ENCODE measurements around the gene ERG.

Gene ERG

DNA sequence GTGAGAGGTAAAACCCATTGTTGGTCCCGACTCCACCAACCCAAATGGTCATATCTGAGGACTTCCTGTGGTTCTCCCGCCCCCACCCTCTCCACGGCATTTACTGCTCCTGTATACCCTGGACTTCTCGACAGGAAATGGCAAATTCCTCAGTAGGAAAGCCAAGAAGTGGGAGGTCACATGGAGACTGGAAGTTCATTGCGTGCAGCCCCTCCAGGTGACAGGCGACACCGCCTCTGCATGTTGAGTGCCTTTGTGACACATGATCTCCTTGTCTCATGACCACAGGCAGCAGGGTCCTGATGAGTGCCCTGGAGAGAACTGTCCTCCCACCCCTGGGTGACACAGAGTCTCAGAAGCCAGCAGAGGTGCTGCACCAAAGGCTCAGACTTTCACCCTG is 24.2 kb downstream of the ERG start:
- no peak for DNase-seq (ENCODE audit: low spot score)

DNA sequence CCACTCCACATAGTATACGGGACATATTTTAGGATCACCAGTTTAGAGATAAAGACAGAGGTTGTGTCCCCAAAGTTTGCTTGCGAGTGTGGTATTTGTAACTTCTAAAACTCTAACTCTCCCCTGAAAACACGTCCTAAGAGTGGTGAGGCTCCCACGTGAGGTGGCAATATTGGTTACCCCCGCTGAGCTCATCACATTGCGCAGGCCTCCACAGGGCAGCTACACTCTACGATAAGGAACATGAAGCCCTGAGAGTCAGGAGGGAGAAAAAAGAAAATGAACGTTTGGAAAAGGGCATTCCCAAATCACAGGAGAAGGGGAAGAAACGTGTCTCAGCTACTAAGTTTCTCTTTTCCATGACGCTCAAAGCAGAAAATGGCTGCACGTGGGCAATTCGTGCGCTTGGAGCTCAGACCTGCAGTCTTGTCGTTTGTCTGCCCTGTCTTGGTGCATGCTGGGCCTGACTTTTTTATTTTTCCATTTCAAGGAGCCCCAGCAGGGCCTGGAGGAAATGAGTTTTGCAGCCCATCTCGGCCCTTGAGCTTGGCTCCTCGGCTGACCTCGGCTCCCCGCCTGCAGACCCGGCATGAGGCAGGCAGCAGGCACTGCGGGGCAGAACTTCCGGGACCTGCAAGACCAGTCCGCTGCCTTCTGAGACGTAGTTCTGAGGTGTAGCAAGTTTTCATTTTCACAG is 25.7 kb downstream of the ERG start:
- no peak for DNase-seq (ENCODE audit: low spot score)

DNA sequence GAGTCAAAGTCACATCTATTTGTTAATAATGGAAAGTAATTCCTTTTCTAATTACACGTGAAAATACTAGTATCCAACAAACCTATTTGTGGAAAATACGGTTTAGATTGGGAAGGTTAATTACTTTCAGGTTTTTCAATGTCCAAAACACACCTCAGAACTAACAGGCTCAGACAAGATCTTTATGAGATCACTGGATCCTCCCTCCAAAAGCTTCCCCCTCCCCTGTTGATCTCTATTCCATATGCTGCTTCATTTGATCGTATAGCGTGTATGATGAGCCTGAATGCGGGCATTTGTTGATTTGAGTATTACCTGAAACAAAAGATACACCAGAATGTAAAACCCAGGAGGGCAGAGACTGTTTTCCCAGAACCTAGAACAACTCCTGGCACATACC is 26.5 kb downstream of the ERG start:
- no peak for DNase-seq (ENCODE audit: low spot score)

DNA sequence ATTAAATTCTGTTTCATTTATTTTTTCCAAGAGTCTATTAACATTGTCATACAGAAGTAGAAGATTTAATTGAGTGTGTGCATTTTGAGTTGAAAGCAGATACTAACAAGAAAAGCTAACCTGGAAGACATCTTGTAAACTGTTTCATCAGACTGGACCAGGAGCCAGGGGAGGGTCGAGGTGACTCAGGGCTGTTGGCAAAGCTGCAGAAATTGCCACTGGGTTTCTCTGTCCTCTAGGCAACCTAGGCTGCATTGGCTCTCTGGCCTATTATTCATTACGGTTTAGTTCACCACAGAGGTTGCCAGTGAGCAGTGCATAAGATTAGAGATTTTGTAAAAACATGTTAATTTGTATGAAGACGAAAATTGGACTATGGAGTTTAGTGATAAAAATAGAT is 27.5 kb downstream of the ERG start:
- no peak for DNase-seq (ENCODE audit: low spot score)

DNA sequence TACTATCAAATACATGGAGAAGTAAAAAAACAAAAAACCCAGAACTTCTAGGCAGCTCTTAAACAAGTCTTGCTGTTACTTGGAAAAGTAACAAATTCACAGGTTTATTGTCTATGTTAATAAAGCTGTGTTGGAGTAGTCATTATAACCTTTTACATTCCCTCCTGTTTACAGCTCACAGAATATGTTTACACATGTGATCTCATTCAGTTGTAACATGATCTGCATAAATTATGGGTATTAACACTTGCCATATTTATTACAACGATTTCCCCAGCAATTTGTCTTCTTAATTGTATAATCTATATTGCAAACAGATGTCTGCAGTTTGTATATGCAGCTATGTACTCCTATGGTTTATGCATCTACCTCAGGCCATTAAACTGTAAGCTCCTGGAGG is 28.6 kb downstream of the ERG start:
- no peak for DNase-seq (ENCODE audit: low spot score)

DNA sequence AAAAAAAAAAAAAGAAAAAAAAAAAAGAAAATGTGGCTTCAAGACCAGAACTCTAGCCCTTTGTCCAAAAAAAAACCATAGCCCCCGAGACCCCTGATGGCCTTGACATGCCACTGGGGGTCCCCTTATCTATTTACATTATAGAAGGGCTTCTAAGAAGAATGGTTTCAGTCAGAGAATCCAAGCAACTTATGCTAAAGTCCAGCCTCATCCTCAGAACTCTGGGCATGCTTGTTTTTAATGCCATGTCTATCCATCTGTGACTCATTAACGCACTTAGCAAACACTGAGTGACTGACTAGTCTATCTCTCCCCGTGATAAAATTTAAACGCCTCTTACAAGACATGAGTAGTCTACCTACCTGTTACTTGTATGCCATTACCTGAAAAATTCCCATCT is 29.3 kb downstream of the ERG start:
- no peak for DNase-seq (ENCODE audit: low spot score)

DNA sequence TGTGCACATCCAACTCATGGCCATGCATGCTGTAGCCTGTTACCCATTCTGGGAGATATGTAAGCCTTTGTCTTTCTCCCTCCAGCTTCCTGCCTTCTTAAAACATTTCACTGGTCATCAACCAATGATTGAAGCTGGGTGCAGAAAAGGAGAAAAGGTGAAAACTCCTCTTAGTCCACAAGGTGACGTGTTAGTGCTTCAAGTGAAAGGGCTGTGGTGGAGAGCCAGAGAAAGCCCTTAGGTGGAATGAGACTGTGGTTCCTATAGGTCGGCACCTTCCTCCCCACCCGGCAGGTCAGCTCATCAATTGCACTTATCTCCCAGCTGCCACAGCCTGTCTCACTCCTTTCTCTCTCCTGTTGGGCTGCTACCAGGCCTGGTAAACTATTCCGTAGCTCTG is 30.4 kb downstream of the ERG start:
- DNase-seq (ENCODE audit: low spot score), result no peak

DNA sequence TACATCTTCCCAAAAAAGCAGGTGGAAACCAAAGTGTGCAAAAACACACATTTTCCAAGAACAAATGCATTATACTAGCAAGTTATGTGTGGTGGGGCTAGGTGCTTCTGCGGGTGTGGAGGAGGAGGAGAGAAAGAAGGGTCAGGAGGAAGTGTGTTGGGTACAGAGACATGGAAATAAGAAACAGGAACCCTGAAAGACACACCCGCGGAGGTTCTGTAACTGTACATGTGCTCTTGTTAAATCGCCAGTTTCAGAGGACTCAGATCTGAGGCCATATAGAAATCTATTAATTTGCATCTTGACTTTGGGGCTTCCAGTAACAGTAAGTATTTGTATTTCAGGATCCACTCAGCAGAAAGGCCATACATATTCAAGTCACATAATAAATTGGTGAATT is 30.9 kb downstream of the ERG start:
- no peak for DNase-seq (ENCODE audit: low spot score)

DNA sequence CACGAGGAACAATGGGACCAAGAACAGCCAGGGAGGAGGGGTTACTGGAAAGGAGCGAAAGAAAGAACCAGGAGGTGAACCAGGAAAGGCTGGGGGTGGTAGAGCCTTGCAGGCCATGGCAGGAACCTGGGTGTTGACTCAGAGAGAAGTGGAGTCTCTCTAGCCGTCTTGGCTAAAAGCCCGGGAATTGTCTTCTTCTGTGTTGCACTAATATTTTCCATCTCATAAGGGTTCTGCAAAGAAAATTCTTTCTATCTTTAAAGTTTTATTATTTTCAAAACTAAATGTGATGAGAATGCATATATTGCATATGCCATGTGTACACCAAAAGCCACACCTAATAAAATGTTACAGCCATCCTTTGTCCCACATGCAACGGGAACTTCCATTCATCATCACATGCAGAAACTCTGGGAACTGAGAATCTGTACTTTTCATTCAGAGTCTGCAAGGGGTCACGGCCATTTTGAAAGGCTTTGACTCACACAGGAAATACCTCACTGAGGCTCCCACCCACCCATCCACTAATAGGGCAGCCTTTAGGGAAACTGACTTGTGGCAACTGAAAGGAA is 38.0 kb downstream of the ERG start:
- DNase-seq (ENCODE audit: low spot score), result no peak

DNA sequence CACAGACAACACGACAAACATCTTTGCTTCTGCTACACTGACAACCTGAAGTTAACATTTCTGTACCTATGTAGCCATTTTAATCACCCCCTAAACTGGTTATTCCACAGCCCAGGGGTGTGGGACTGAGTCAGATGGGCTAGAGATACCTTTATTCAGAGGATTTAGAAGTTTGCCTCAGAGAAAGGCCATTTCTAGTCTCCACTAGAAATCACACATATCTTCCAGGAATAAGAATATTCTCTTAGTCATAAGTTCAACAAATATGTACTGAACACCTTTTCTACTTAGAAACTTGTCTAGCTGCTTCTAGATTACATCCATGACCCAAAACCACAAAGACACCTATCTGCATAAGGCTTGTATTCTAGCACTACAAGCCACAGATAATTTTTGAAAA is 38.8 kb downstream of the ERG start:
- no peak for DNase-seq (ENCODE audit: low spot score)

DNA sequence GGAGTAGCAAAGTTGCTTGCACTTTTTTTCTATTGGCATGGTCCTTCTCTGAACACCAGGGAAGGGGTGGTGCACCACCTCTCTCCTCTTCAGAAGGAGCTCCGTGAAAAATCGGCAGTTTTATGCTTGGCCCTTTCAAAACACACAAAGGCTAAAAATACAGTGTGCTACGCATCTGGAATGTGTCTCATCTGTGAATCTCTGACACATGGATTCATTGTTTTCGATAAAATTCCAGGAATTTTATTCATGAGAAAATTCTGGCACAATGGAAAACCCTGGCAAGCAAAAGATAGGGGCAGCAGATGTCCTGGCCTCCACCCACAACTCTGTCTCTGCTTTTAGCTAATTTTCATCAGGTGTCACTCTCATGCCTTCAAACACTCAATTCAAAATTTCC is 42.9 kb downstream of the ERG start:
- DNase-seq (ENCODE audit: low spot score), result no peak

DNA sequence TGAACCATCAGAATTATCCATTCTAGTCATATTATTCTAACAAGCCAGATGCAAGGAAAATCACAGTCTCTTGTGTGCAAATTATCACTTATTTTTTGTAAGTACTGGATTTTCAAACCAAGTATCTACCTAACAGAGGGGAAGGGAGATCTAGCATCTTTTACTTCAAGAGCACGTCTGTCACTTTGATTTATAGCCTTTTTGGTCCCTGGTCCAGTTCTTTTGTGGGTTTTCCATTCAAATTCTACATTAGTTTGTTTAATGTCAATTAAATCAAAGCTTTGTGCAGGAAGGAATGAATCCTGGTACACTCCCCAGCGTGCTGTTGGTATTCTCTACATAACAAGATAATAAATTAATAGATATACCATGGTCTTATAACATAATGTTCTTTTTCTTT is 43.6 kb downstream of the ERG start:
- DNase-seq (ENCODE audit: low spot score), result no peak

DNA sequence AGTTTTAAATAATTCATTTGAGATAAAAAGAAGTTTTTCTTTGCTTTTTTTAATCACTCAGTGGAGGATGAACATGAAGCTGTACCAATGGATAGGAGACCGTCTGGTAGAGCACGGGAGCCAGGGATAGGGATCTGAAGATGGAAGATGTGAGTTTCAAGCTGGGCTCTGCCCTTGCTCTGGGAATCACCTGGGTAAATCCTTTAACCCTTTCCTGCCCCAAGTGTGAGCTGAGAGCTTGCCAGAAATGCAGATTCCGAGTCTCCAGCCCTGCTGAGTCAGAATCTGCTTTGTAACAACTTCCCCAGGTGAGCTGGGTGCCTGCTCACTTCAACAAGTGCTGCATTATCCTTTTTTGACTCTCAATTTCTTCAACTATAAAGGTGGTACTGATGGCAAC is 44.1 kb downstream of the ERG start:
- no peak for DNase-seq (ENCODE audit: low spot score)

DNA sequence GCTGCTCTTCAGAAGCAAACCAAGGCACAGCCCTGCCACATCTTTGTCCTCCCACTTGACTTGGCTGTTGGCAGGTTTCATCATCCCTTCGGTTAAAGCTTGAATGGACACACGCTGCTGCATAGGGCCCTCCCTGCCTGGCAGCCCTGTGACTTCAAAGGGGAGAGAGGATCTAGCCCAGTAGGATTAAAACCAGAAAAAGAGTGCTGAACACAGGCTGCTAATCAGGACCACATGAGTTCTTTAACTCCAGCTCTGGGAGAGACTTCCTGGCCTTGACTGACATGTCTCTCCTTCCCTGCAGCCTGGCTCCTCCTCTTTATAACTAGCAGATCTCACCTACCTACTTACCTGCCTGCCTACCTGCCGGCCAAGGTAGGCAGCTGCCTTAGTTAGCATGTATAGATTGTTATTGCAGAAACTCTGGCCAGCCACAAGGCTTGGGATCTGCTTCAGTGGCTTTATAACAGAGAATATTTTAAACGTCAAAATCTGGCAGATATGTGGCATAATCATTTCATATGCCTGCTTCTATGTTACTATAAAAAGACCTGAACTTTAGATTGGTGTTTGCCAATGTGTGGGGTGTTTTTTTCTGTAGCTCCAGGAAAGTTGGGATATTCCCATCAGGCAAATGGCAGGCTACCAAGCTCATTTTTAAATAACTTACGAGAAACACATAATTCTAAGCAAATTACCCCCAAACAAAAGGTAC is 49.4 kb downstream of the ERG start:
- no peak for DNase-seq (ENCODE audit: low spot score)

DNA sequence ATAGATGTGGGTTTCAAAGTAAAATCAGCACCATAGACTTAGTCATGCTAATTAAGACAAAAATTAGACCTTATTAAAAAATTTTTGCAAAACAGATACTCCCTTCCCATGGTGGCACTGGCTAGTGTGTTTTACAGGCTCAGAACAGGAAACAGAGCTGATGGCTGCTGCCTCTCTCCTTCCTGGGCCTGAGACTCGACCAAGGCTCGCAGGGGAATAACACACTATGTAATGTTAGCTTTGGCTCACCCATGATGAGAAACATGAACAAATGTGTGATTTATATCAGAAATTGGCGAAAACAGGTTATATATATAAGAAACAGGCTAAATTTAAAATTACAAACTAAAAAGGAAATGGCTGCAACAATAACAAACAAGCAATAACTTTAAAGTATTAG is 50.7 kb downstream of the ERG start:
- no peak for DNase-seq (ENCODE audit: low spot score)

DNA sequence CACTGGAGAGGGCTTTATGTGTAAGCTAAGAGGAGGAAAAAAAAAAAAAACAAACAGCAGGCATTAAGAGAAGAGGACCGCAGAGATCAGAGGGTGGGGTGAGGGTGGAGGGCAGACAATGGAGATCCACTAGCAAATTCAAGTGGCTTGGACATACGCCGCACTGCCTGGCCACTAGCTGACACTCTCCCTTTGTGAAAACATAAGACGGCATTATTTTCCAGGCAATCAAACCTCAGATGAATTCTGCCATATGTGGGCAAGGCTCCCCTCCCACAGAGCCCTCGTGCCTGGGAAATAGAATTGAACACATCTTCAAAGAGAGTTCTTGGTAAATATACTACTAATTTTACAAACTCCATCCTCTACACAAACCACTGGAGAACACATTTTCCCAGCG is 53.6 kb downstream of the ERG start:
- DNase-seq (ENCODE audit: low spot score), result no peak

DNA sequence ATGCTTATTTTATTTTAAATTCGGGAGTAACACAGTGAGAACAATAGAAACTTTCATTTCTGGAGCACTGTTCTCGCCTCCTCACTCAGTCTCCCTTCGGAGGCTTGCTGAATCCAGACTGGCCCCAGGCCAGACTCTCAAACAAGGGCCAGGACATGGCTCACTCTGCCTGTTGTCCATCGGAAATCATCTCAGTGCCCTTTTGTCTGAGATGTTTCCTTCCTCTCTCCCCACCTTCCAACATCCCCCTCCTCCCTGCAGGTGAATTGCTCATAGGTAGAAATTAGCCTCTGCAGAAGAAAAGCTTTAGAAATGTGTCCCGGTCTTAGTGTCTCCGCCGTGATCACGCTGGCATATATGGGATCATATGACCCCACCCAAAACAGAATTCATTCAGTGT is 55.2 kb downstream of the ERG start:
- no peak for DNase-seq (ENCODE audit: low spot score)

DNA sequence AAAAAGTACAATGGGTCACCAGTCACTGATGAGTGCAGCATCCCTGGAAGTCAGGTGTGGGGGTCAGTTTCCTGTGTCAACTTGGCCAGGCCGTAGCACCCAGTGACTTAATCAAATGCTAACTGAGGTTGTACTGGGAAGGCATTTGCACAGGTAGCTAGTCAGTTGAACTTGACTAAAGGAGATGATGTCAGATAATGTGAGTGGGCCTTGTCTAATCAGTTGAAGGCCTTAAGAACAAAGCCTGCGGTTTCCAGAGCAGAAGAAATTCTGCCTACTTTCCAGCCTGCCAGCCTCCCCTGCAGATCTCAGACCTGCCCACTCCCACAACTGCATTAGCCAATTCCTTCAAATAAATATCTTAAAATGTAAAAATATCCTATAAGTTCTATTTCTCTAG is 57.1 kb downstream of the ERG start:
- DNase-seq (ENCODE audit: low spot score), result no peak

DNA sequence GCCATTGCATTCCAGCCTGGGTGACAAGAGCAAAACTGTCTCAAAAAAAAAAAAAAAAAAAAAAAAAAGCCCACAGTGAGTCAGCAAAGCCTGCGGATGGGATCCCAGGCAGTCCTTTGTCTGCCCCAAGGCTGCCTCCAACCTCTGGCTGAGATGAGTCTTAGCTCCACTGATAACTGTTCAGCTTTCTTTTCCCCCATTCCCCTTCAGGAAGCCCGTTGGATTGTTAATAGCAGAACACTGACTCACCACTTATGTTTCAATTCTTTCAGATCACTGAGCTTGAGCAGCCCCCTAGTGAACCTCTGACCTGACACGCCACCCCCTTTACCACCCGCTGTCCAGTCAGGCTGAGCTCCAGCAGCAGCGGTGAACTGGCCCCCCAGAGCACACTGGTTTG is 57.5 kb downstream of the ERG start:
- no peak for DNase-seq (ENCODE audit: low spot score)

DNA sequence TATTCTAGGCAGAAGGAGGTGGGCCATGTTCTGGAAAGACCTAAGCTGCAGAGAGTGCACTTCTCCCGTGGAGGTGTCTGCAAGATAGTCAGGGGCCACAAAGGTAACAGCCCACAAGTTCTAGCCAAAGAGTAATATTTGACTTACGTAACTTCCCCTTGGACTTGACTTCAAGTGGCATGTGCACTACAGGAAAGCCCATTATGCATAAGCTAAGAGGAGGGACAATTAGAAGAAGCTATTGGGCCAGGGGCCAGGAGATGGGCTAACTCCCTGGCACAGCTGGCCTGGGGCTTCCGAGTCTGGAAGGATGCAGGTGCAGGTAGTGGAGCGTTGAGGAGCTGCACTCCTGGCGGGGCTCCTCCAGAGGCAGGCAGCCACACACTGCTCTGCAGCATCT is 58.3 kb downstream of the ERG start:
- DNase-seq (ENCODE audit: low spot score), result no peak

DNA sequence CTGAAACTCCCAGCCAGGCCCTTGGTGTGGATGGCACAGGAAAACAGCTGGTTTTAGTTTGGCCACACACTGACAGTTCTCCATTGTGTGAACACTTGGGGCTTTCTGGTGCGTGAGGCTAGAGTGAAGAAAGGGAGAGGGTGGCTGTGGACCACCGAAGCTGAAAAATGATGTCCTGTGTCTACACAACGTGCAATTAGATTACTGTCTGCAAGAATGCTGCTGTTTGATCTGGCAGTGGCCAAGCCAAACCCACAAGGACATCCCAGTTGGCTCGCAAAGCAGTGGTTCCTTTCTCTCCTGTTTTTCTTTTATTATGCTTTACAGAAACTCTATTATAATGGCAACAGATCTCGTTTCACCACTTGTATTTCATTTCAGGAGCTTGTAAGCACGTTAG is 58.9 kb downstream of the ERG start:
- no peak for DNase-seq (ENCODE audit: low spot score)

DNA sequence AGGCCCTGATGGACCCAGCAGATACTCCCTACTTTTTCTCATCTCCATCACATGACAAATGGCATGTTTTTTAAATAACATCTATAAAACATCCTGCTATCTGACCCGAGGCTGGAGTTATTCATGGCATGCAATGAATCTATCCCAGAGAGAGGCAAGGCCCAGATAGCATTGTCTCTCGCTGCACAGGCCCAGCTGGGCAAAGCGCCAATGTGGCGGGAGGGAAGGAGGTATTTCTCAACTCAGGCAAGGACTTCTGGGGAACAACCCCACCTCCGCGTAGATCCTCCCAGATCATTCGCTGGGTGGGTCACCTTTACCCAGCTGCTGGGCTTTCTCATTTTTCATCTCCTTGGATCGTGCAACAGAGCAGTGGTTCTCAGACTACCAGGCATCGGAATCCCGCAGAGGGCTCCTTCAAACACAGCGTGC is 59.8 kb downstream of the ERG start:
- no peak for DNase-seq (ENCODE audit: low spot score)

DNA sequence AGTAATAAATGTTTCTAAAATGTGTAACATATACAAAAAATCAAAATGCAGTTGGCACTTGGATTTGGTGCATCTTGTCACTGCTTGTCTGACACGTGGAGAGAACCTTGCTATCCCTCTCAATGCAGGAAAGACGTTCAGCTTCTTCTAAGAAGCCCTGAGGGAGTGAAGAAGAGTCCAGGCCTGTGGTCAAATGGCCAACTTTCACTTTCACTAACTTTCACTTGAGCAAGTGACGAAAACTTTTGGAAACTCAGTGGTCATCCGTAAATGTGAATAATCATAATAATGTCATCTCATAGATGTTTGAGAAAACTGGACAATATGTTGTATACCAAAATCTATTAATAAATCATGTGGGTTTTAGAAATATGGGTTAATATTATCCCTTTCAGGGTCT is 61.9 kb downstream of the ERG start:
- no peak for DNase-seq (ENCODE audit: low spot score)

Data from CD4-positive, alpha-beta T cell treated with Interleukin-2 at 100 ng/mL for 4 hours (primary cell).